Transverse colon (tissue), 4 donors: ENCODE measurements around the gene C9orf50. TPM values are rescaled to one million over a fixed set of nuclear protein-coding genes. Genes with fewer than 3 reads are reported as not detected.

Experiments
- DNase-seq: peaks from one replicate; pipeline ENCODE4 v3.0.0-alpha.2; 2019
- H3K27ac ChIP-seq, 4 donors: fragments of 200-600 bp; sonication (generic); 2 replicates each; pipeline ENCODE4 v1.5.1; 2016 to 2018; ENCODE audit warnings: inconsistent platforms in 4 of 4
- H3K27me3 ChIP-seq: fragments of 200-600 bp; sonication (generic); 2 replicates; pipeline ENCODE4 v1.5.1; 2017; ENCODE audit warnings: inconsistent platforms
- H3K36me3 ChIP-seq, 4 donors: fragments of 200-600 bp; sonication (generic); 2 replicates each; pipeline ENCODE4 v1.5.1; 2017 to 2019; ENCODE audit warnings: inconsistent platforms in 4 of 4
- H3K4me1 ChIP-seq, 4 donors: fragments of 200-600 bp; sonication (generic); 2 replicates each; pipeline ENCODE4 v1.5.1; 2017 to 2020; ENCODE audit warnings: inconsistent platforms in 4 of 4
- H3K4me3 ChIP-seq, 4 donors: fragments of 200-600 bp; sonication (generic); 1 replicate in 1 of 4; 2 replicates in 3 of 4; pipeline versions ENCODE4 v1.5.1 to v1.6.1; 2017 to 2019; ENCODE audit warnings: inconsistent platforms in 4 of 4
- H3K9me3 ChIP-seq, 2 donors: fragments of 200-600 bp; sonication (generic); 2 replicates each; pipeline ENCODE4 v1.5.1; 2017 to 2019; ENCODE audit warnings: inconsistent platforms in 2 of 2
- CTCF ChIP-seq, 5 experiments: fragments of 200-600 bp in 3 of 5; fragments of 450-650 bp in 2 of 5; sonication (generic) in 3 of 5; IDR thresholded peaks; 1 replicate in 2 of 5; 2 replicates in 3 of 5; pipeline ENCODE4 v1.5.1; 2016 to 2017; ENCODE audit warnings: antibody characterized with exemption in 5 of 5, inconsistent platforms in 3 of 5, mild to moderate bottlenecking in 2 of 5, moderate library complexity in 1 of 5
- EP300 ChIP-seq: sonication (generic); formaldehyde crosslinking; IDR thresholded peaks from one replicate; pipeline ENCODE4 v1.6.1; 2017; ENCODE audit warnings: antibody characterized with exemption, low read depth
- POLR2A ChIP-seq: fragments of 450-650 bp; IDR thresholded peaks from one replicate; pipeline ENCODE4 v1.6.1; 2016; ENCODE audit warnings: antibody characterized with exemption, mild to moderate bottlenecking, moderate library complexity
- POLR2AphosphoS5 ChIP-seq, 3 donors: sonication (generic); formaldehyde crosslinking; IDR thresholded peaks; one replicate each; pipeline ENCODE4 v1.6.1; 2016; ENCODE audit warnings: antibody characterized with exemption in 3 of 3
- WGBS, 2 donors: methylation state at CpG; one replicate each; pipeline ENCODE4 v1.1.5; 2018; ENCODE audit warnings: low coverage in 1 of 2; 5-methylcytosine and 5-hydroxymethylcytosine counted together
- in situ Hi-C, 4 donors: fragments of 200-750 bp; cut with MboI; loops; one replicate each; pipeline versions ENCODE4 v1.15.0 to v1.15.1; 2017; ENCODE audit warnings: low sequenced_read_pairs in 3 of 4, low pct_ligation_motif_present in 1 of 4, low pct_unique_long_range_greater_than_20kb in 1 of 4
- intact Hi-C: fragments of 100-400 bp; cut with DNase I; formaldehyde crosslinking; loops from one replicate; pipeline ENCODE4 v1.15.1; 2023; ENCODE audit warnings: low total_unique reads
- total RNA-seq, 4 donors: library from RNA; depleted of rRNA; stranded (reverse); fragments of >200 nt; gene quantifications; one replicate each; pipeline ENCODE4 v1.1.0, GENCODE V29; 2016

Gene C9orf50
- total RNA-seq, 4 donors from 2014 or later, result not detected

GRCh38 chr9:129586245-129586644 is 34.7 kb downstream of the C9orf50 start:
- in situ Hi-C loops, result no loop called here
- intact Hi-C loops, result no loop called here
- Histone ChIP-seq H3K36me3 (no peaks in the 10 kb centered on the region), H3K4me3 (no peak overlapping the region), H3K4me1 (peaks cover 0 to 4% (median 1%) of the 10 kb centered on the region in 4 donors), H3K27me3 (no peaks in the 10 kb centered on the region), H3K9me3 (no peaks in the 10 kb centered on the region), H3K27ac (no peak overlapping the region)
- 94 to 100% methylated on average over 1 of the region's 1 CpG for WGBS, 2 donors
- no peak for TF ChIP-seq POLR2A
- TF ChIP-seq EP300, result no peak
- TF ChIP-seq POLR2AphosphoS5 (IDR thresholded peaks at IDR 0.05), result no peak
- no peak for TF ChIP-seq CTCF (IDR thresholded peaks at IDR 0.05)
- no peak for DNase-seq

- no peak for DNase-seq
- in situ Hi-C loops, result no loop called here
- H3K9me3 ChIP-seq, result no peaks in the 10 kb centered on the region
- no peak overlapping the region for H3K27ac ChIP-seq
- H3K27me3 ChIP-seq, result no peaks in the 10 kb centered on the region
- 96% methylated on average over 1 of the region's 1 CpG; no CpG with 5 or more reads in 1 of the 2 donors for WGBS, 2 donors
- H3K36me3 ChIP-seq, result no peaks in the 10 kb centered on the region
- intact Hi-C loops, result no loop called here
- H3K4me1 ChIP-seq, result peaks cover 0 to 4% (median 1%) of the 10 kb centered on the region in 4 donors
- TF ChIP-seq POLR2AphosphoS5 (IDR thresholded peaks at IDR 0.05) (no peak), CTCF (IDR thresholded peaks at IDR 0.05) (no peak), EP300 (no peak), POLR2A (no peak)
- H3K4me3 ChIP-seq, result no peak overlapping the region
Measured at GRCh38 chr9:129585352-129585751, 35.5 kb downstream of the C9orf50 start.

GRCh38 chr9:129584136-129584535 is 36.8 kb downstream of the C9orf50 start:
- DNase-seq, result peak; percentile 75
- Histone ChIP-seq H3K36me3 (no peaks in the 10 kb centered on the region), H3K27ac (no peak overlapping the region), H3K4me3 (no peak overlapping the region), H3K4me1 (peaks cover 0 to 4% (median 1%) of the 10 kb centered on the region in 4 donors), H3K27me3 (no peaks in the 10 kb centered on the region), H3K9me3 (no peaks in the 10 kb centered on the region)
- whole genome bisulfite sequencing, 2 donors, result 86% methylated on average over 1 of the region's 1 CpG; no CpG with 5 or more reads in 1 of the 2 donors
- in situ Hi-C loops, result no loop called here
- intact Hi-C loops, result no loop called here
- TF ChIP-seq POLR2AphosphoS5 (IDR thresholded peaks at IDR 0.05) (peak in 1 of 3 donors; percentile 14), EP300 (no peak), POLR2A (no peak), CTCF (IDR thresholded peaks at IDR 0.05) (no peak)

GRCh38 chr9:129583308-129584038 is 37.4 kb downstream of the C9orf50 start:
- no peak overlapping the region for H3K27ac ChIP-seq
- peaks cover 0 to 4% (median 1%) of the 10 kb centered on the region in 4 donors for H3K4me1 ChIP-seq

More at GRCh38 chr9:129583308-129584038, 37.4 kb downstream of the C9orf50 start:
- TF ChIP-seq POLR2A (no peak), CTCF (IDR thresholded peaks at IDR 0.05) (no peak), EP300 (no peak), POLR2AphosphoS5 (IDR thresholded peaks at IDR 0.05) (no peak)
- H3K4me3 ChIP-seq, result no peak overlapping the region
- intact Hi-C loops, result no loop called here
- no peak for DNase-seq
- no peaks in the 10 kb centered on the region for H3K36me3 ChIP-seq
- in situ Hi-C loops, result no loop called here
- 74 to 94% methylated on average over 3 to 10 of the region's 10 CpGs for WGBS, 2 donors
- no peaks in the 10 kb centered on the region for H3K27me3 ChIP-seq
- no peaks in the 10 kb centered on the region for H3K9me3 ChIP-seq
